ENCODE measurements around the gene LAMA3. TPM values are rescaled to one million over a fixed set of nuclear protein-coding genes. Genes with fewer than 3 reads are reported as not detected.

Gene LAMA3
- total and polyA plus RNA-seq, 10 donors = 1.3 to 7.1 (median 3.0) TPM

- H3K9me3 ChIP-seq = no peaks in the 10 kb centered on the region
- intact Hi-C loops (cut with DNase I; ENCODE audit: low total_unique reads) = no loop called here
- no peaks in the 10 kb centered on the region for H3K27me3 ChIP-seq (replicated peaks in 1 of 7)
- H3K4me3 ChIP-seq = no peak overlapping the region
- no peak overlapping the region for H3K27ac ChIP-seq
- no peaks in the 10 kb centered on the region for H3K36me3 ChIP-seq
- TF ChIP-seq, protein P1, sequence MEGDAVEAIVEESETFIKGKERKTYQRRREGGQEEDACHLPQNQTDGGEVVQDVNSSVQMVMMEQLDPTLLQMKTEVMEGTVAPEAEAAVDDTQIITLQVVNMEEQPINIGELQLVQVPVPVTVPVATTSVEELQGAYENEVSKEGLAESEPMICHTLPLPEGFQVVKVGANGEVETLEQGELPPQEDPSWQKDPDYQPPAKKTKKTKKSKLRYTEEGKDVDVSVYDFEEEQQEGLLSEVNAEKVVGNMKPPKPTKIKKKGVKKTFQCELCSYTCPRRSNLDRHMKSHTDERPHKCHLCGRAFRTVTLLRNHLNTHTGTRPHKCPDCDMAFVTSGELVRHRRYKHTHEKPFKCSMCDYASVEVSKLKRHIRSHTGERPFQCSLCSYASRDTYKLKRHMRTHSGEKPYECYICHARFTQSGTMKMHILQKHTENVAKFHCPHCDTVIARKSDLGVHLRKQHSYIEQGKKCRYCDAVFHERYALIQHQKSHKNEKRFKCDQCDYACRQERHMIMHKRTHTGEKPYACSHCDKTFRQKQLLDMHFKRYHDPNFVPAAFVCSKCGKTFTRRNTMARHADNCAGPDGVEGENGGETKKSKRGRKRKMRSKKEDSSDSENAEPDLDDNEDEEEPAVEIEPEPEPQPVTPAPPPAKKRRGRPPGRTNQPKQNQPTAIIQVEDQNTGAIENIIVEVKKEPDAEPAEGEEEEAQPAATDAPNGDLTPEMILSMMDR (IDR thresholded peaks at IDR 0.05 in 8 of 11, conservative IDR thresholded peaks at IDR 0.05 in 3 of 11) = no peak
- TF ChIP-seq POLR2A (IDR thresholded peaks at IDR 0.05) = no peak
- no peak for TF ChIP-seq POLR2AphosphoS5 (IDR thresholded peaks at IDR 0.05)
- 87 to 92% (median 91%) methylated on average over 13 of the region's 13 CpGs for WGBS, 5 donors
- H3K4me1 ChIP-seq = no peaks in the 10 kb centered on the region
- DNase-seq = no peak
These were observed 189.9 kb downstream of the LAMA3 start for GRCh38 chr18:23879126-23879525.

- Histone ChIP-seq H3K9me3 (no peaks in the 10 kb centered on the region), H3K4me3 (no peak overlapping the region), H3K27me3 (replicated peaks in 1 of 7) (no peaks in the 10 kb centered on the region), H3K36me3 (no peaks in the 10 kb centered on the region), H3K27ac (no peak overlapping the region), H3K4me1 (peaks cover 0 to under 1% (median 0%) of the 10 kb centered on the region in 6 donors)
- intact Hi-C loops (cut with DNase I; ENCODE audit: low total_unique reads) = no loop called here
- DNase-seq = no peak
- TF ChIP-seq, protein P1 (IDR thresholded peaks at IDR 0.05 in 8 of 11, conservative IDR thresholded peaks at IDR 0.05 in 3 of 11) = no peak
- TF ChIP-seq POLR2AphosphoS5 (IDR thresholded peaks at IDR 0.05) (no peak), POLR2A (IDR thresholded peaks at IDR 0.05) (no peak)
- WGBS, 5 donors = 81 to 94% (median 91%) methylated on average over 7 of the region's 7 CpGs
These were observed 190.3 kb downstream of the LAMA3 start for GRCh38 chr18:23879544-23879943.

GRCh38 chr18:23879966-23880565, 190.8 kb downstream of the LAMA3 start:
- no peaks in the 10 kb centered on the region for H3K9me3 ChIP-seq
- intact Hi-C loops (cut with DNase I; ENCODE audit: low total_unique reads) = no loop called here
- H3K27me3 ChIP-seq (replicated peaks in 1 of 7) = no peaks in the 10 kb centered on the region
- WGBS, 5 donors = 93 to 97% (median 96%) methylated on average over 6 of the region's 6 CpGs
- TF ChIP-seq, protein P1 (IDR thresholded peaks at IDR 0.05 in 8 of 11, conservative IDR thresholded peaks at IDR 0.05 in 3 of 11) = no peak
- TF ChIP-seq POLR2AphosphoS5 (IDR thresholded peaks at IDR 0.05) = no peak
- TF ChIP-seq POLR2A (IDR thresholded peaks at IDR 0.05) = no peak
- peaks cover 0 to 6% (median 0%) of the 10 kb centered on the region in 6 donors for H3K4me1 ChIP-seq
- DNase-seq = no peak
- no peak overlapping the region for H3K27ac ChIP-seq
- no peaks in the 10 kb centered on the region for H3K36me3 ChIP-seq
- no peak overlapping the region for H3K4me3 ChIP-seq

GRCh38 chr18:23880931-23881617, 191.8 kb downstream of the LAMA3 start:
- no peak overlapping the region for H3K27ac ChIP-seq
- H3K27me3 ChIP-seq (replicated peaks in 1 of 7) = no peaks in the 10 kb centered on the region
- no peaks in the 10 kb centered on the region for H3K36me3 ChIP-seq
- intact Hi-C loops (cut with DNase I; ENCODE audit: low total_unique reads) = no loop called here
- TF ChIP-seq POLR2A (IDR thresholded peaks at IDR 0.05) (no peak), POLR2AphosphoS5 (IDR thresholded peaks at IDR 0.05) (no peak)
- TF ChIP-seq, protein P1 (IDR thresholded peaks at IDR 0.05 in 8 of 11, conservative IDR thresholded peaks at IDR 0.05 in 3 of 11) = no peak
- H3K4me1 ChIP-seq = peaks cover 0 to 14% (median 7%) of the 10 kb centered on the region in 6 donors
- 72 to 88% (median 86%) methylated on average over 2 of the region's 2 CpGs for WGBS, 5 donors
- no peak overlapping the region for H3K4me3 ChIP-seq
- DNase-seq = no peak
- no peaks in the 10 kb centered on the region for H3K9me3 ChIP-seq

Measured in spleen (tissue), 11 donors.